ENCODE measurements around the gene ARHGEF28.

The ARHGEF28 gene

DNA sequence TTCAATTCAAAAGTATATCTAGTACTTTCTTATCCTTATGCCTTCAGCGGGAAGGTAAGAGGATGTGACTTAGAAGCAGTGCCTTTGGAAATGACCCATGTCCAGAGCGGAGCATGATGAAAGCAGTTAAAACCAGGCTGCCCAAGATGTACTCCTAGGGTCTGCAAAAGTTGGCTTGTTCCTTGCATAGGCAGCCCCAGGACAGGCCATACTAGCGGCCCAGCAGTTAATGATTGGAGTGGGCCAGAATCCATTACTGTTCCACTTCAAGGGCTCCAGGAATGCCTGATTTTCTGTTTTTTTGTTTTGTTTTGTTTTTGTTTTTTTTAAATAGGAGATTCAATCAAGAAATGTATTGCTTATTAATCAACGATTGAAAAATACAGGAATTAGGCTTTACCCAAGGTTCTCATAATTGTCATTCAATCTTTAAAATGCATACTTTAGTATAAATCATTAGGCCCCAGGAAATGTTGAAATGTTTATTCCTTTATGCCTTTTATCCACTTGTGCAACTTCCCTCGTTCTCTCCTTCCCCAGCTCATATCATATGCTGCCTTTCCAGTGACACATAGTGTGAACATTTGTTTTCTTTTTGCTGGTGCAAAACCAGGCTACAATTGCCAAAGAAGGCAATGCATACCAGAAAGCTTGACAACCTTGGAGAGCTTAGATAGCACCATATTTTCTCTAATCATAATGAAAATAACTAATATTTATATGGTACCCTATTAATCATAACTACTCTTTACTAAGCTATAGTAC lies 190.8 kb downstream of the ARHGEF28 start:
- DNase-seq (ENCODE audit: low read depth): peak; percentile 65

DNA sequence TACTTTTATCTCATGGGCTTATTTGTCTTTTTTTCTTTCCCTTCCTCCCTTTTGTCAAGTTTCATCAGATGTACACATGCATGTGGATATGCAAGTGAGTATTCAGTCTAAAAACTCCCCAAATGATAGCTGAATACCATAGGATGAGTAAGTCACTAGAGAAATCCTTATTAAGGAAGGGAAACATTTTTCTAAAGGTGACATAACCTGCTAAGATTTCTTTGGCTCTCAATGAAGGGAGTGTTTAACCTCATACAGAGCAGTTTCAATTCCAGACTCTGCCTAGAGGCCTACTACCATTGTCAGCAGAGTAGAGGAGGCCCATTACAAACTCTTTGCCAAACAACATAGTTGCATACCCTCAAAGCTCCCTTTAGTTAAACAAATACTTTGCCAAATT lies 192.4 kb downstream of the ARHGEF28 start:
- DNase-seq (ENCODE audit: low read depth): peak; percentile 47

- DNase-seq (ENCODE audit: low read depth): no peak
These were observed 194.3 kb downstream of the ARHGEF28 start for GRCh38 chr5:73820326-73820725.

DNA sequence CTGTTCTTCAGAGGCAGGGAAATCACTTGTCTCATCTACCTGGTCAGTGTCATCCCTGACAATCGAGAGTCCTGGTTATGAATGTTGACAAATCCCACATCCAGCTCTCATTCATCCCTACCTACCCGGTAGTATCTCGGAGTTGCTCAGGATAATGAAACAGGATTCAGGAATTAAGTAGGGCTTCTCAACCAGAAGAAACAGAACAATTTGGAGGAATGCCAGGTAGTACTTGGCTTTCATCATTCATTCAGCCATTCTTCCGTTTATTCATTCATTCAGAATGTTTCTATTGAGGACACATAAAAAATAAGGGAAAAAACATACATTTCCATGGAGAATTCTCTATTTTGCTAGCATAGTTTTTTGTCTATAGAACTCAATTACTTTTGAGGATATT lies 195.0 kb downstream of the ARHGEF28 start:
- no peak for DNase-seq (ENCODE audit: low read depth)

- no peak for DNase-seq (ENCODE audit: low read depth)
These were observed 196.4 kb downstream of the ARHGEF28 start for GRCh38 chr5:73822278-73822988.

- DNase-seq (ENCODE audit: low read depth): no peak
These were observed 197.0 kb downstream of the ARHGEF28 start for GRCh38 chr5:73822989-73823339.

DNA sequence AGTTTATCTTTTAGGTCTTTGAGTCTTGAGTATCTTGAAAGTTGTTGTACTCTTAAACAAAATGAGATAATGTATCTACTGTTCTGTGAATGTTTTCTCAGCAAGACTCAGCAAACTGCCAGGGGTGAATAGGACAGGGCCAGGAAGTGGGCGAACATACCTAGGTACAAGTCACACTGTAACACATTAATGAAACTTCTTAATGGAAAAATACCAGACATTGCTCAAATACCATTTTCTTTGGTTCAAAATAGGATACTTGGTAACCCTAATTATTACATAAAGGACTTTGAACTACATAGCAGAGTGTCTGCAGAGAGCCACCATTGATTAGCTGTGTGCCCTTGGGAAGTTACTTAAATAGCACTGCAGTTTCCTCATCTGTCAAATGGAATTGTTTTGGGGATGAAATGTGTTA lies 197.5 kb downstream of the ARHGEF28 start:
- no peak for DNase-seq (ENCODE audit: low read depth)

DNA sequence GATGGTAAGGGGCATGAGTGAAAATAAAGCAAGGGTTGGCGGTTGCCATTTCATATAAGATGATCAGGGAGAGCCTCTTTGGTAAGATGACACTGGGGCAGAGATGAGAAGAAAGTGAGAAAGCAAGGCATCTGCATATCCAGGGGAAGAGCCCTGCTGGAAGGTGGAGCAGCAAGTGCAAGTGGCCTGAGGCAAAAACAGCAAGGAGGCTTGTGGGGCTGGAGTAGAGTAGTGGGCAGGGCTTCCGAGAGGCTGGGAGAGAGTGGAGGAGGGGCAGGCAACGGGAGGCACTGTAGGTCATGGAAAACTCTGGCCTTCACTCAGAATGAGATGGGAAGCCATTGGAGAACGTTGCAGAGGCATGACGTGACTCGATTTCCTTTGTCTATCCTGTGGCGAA lies 199.2 kb downstream of the ARHGEF28 start:
- no peak for DNase-seq (ENCODE audit: low read depth)

- no peak for DNase-seq (ENCODE audit: low read depth)
These were observed 199.7 kb downstream of the ARHGEF28 start for GRCh38 chr5:73825736-73826135.

- DNase-seq (ENCODE audit: low read depth): peak; percentile 75
These were observed 200.5 kb downstream of the ARHGEF28 start for GRCh38 chr5:73826301-73827105.

DNA sequence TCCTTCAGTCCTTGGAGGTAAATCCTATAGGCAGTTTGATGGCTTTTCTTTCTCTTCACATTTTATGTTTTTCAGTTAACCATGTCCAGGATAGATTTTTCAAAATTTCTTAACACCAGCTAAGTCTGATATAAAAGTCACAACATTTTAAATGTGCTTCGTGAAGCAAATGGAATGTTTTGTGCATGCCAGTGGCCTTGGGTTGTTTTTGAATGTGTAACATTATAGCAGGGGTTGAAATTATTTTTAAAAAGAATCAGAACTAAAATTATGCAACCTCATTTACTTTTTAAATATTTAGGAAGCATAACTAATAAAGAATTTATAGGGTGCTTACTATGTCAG lies 201.1 kb downstream of the ARHGEF28 start:
- DNase-seq (ENCODE audit: low read depth): no peak

DNA sequence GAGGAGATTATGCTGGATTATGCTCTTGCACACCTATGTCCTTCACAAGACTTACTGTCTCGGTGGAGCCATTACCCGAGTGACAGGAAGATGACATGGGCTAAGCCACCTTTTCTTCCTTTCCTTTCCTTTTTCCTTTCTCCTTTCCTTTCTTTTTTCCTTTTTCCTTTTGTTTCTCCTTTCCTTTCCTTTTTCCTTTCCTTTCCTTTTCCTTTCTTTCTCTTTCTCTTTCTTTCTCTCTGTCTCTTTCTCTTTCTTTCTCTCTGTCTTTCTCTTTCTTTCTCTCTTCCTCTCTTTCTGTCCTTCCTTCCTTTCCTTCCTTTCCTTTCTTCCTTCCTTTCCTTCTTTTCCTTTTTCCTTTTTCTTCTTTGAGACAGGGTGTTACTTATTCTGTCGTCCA lies 202.5 kb downstream of the ARHGEF28 start:
- no peak for DNase-seq (ENCODE audit: low read depth)

DNA sequence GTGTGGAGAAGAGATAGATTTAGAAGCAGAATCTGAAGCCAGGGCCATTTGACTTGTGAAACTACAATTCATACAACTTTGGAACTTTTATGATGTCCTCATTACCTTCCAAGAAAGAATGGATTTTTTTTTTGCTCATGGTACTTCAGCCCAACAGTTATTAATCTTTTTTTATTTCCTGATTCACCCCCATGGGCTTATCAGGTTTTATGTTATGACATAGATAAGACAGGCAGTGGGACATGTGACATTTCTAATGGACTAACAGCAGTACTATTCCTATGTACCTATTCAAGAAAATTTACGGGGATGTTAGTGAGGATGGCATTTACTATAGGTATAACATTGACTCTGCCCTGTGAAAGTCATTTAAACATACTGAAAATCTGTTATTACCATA lies 204.7 kb downstream of the ARHGEF28 start:
- DNase-seq (ENCODE audit: low read depth): no peak

DNA sequence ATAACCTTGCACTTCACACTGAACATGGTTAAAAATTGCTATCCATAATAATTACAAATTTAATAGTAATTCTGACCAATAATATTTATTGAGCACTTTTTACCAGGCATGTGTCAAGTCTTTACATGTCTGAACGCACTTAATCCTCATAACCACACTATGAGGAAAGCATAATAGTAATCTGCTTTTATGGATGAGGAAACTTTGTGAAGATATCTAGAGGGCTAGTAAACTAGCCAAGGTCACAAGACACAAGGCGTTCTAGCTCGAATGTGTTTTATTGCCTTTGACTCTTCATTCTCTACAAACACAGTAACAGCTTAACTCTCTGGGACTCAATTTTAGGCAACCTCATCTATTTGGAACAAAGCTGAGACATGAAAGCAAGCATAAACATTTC lies 205.1 kb downstream of the ARHGEF28 start:
- DNase-seq (ENCODE audit: low read depth): no peak

DNA sequence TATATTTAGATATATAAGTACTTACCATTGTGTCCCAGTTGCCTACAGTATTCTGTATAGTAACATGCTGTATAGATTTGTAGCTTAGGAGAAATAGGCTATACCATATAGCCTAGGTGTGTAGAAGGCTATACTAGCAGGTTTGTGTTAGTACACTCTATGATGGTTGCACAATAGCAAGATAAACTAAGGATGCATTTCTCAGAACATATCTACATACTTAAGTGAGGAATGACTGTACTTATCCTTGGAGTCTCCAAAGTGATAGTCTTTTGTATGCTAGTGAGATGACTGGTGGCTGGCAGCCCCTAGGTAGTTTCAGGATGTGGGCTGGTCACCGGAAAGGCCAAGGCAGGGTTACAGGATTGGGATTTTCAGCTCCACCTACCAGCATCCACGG lies 208.7 kb downstream of the ARHGEF28 start:
- DNase-seq (ENCODE audit: low read depth): no peak

DNA sequence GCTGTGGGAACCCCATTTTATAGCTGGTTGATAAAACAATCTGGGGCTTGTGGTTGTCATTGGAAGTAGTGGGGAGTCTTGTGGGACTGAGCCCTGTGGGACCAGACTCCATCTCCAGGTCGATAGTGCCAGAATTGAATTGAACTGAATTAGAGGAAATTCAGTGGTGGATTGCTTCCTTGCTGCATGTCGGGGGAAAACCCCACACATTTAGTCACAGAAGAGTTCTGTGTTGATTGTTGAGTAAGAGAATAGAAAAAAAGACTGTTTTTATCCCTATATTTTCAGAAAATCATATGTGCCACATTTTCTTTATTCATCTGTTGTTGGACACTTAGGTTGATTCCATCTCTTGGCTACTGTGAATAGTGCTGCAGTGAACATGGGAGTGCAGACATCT lies 209.7 kb downstream of the ARHGEF28 start:
- DNase-seq (ENCODE audit: low read depth): no peak

GRCh38 chr5:73836607-73837006 lies 210.6 kb downstream of the ARHGEF28 start:
- no peak for DNase-seq (ENCODE audit: low read depth)

- no peak for DNase-seq (ENCODE audit: low read depth)
These were observed 212.9 kb downstream of the ARHGEF28 start for GRCh38 chr5:73838901-73839300.

- DNase-seq (ENCODE audit: low read depth): no peak
These were observed 215.6 kb downstream of the ARHGEF28 start for GRCh38 chr5:73841641-73842040.

DNA sequence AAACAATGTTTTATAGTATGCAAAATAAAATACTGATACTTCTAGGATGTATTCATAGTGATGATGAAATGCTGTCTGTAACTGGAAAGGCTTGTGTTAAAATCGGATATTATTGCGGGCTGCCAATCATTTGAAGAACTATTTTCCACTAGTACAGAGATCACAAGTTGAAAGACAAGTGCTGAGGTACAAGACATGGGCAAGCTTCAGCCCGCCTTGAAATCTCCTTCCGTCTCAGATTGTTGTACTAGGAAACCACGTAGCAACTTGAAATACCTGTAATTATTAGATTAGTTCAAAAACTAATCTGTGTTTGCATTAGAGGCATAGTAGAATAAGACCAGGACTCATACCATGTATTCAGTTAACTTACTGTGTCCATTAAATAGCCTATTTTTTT lies 218.2 kb downstream of the ARHGEF28 start:
- no peak for DNase-seq (ENCODE audit: low read depth)

DNA sequence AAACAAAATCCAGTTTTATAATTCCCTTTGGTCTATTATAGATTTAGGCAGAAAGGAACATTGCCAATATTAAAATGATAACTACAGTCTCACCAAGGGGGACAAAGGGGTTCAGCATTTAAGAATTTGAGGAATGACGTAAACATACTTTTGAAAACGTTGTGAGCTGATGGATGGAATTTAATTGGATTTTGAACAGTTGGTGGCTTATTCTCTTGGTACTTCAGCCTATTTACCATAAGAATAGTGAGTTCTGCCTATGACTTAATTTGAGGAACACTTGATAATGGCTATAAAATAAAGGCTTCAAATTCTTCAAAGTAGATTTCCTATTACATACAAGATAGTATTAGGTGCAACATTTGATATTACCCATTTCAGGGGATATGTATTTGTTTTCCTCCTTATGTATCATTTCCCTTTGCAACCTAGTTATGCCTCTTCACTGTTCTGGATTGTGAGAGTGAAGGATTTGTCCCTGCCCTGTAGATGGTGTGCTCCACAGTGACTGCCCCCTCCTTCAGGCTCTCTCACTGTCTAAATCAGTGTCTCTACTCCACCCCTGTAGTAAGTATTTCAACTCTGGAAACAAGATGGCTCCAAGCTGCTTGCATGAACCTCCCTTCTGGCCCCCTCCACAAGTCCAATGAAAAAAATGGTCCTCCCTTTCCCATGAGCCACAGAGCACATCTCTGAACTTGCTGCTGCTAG lies 225.6 kb downstream of the ARHGEF28 start:
- no peak for DNase-seq (ENCODE audit: low read depth)

DNA sequence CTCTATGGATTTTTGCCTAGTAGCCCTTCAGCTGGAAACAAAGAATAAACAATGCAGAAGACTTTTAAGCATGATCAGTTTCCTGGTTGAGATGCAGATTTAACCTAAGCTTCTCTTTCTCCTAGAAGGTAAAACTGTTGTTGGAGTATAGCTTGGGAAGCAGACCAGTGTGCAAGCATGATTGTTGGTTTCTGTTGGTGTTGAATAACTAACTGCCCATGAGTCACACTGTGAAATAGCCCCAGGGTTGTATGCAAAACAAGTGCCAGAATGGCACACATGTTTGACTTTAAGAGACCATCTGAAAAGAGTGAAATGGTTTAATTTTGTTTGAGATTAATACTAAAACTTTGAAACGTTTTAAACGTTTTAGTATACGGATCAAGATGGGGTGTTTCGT lies 227.1 kb downstream of the ARHGEF28 start:
- DNase-seq (ENCODE audit: low read depth): peak; percentile 76

Measured in GM04504 (cell line).